Kidney (tissue), 14 donors: ENCODE data around the gene ADGRF5. TPM values are rescaled to one million over a fixed set of nuclear protein-coding genes. Genes with fewer than 3 reads are reported as not detected.

Experiments used
- DNase-seq, 5 donors: peaks; one replicate each; pipeline ENCODE4 v3.0.0-alpha.2; 2013 to 2020
- FAIRE-seq: peaks from 2 replicates; lab custom pipeline; 2012; peaks lifted over from hg19 to GRCh38; lab: Jason Lieb, UNC
- H3K27ac ChIP-seq, 2 donors: one replicate each; pipeline ENCODE4 v1.7.0; 2013; ENCODE audit warnings: low read depth in 2 of 2, low read length in 2 of 2, inconsistent platforms in 1 of 2
- H3K27me3 ChIP-seq: one replicate; pipeline ENCODE4 v1.7.1; 2013; ENCODE audit warnings: low read length, inconsistent platforms; ENCODE audit not compliant: control insufficient read depth, insufficient read depth
- H3K36me3 ChIP-seq, 3 donors: one replicate each; pipeline versions ENCODE4 v1.7.0 to v1.7.1; 2013; ENCODE audit warnings: low read length in 3 of 3, control low read depth in 1 of 3, inconsistent platforms in 1 of 3; ENCODE audit not compliant: insufficient read depth in 3 of 3, control insufficient read depth in 2 of 3
- H3K4me1 ChIP-seq, 3 donors: one replicate each; pipeline versions ENCODE4 v1.7.0 to v1.7.1; 2013; ENCODE audit warnings: low read length in 3 of 3, inconsistent platforms in 1 of 3, low read depth in 1 of 3; ENCODE audit not compliant: control insufficient read depth in 2 of 3, insufficient read depth in 2 of 3
- H3K4me3 ChIP-seq, 3 donors: one replicate each; pipeline versions ENCODE4 v1.7.0 to v1.8.1; 2013; ENCODE audit warnings: low read length in 3 of 3, control low read depth in 1 of 3, inconsistent platforms in 1 of 3
- H3K9ac ChIP-seq, 3 donors: one replicate each; pipeline versions ENCODE4 v1.7.0 to v1.7.1; 2013; ENCODE audit warnings: low read length in 3 of 3, control low read depth in 1 of 3, inconsistent platforms in 1 of 3
- H3K9me3 ChIP-seq, 3 donors: one replicate each; pipeline versions ENCODE4 v1.7.0 to v1.7.1; 2013; ENCODE audit warnings: low read length in 3 of 3, control low read depth in 1 of 3, inconsistent platforms in 1 of 3; ENCODE audit not compliant: control insufficient read depth in 2 of 3, insufficient read depth in 1 of 3
- CTCF ChIP-seq: IDR thresholded peaks from 3 replicates; pipeline ENCODE4 v1.5.1; 2012; ENCODE audit warnings: mild to moderate bottlenecking, moderate library complexity, borderline replicate concordance; ENCODE audit not compliant: insufficient read depth; ENCODE audit errors: extremely low read depth
- intact Hi-C: fragments of 100-400 bp; cut with DNase I; formaldehyde crosslinking; loops from one replicate; pipeline ENCODE4 v1.11.1; 2022
- polyA plus RNA-seq: library from polyadenylated mRNA; stranded (reverse); fragments of 350-450 nt; fragmentation: Illumina TruSeq; extraction: RNeasy Lipid Tissue Mini Kit (QIAGEN cat#74804); gene quantifications from one replicate; pipeline ENCODE4 v1.2.3, GENCODE V29; 2014; ENCODE audit warnings: low read depth, low replicate concordance; ENCODE audit not compliant: insufficient read depth
- total RNA-seq: library from RNA; stranded (reverse); fragmentation: NEBNext Ultra II Directional; extraction: Animal tissue kit (Norgen Biotek cat#: 25700); gene quantifications from one replicate; pipeline ENCODE4 v1.2.1, GENCODE V29; 2021
- donor health status: control.
- donor health status: control.
- donor health status: control.
- donor health status: control.
- donor health status: control.
- donor health status: DM: yes; HTN: yes; CAD: no.
- donor health status: Normal renal cell carcinoma (clear cell type).

ADGRF5 gene
- total and polyA plus RNA-seq, 2 donors from 2014 or later: 44.1 to 51.7 TPM

- DNase-seq: no peak
Observed at GRCh38 chr6:46850792-46851191, 70.9 kb downstream of the ADGRF5 start.

GRCh38 chr6:46849361-46849690 lies 72.4 kb downstream of the ADGRF5 start:
- DNase-seq: peak in 2 of 5 donors; percentile 12 to 20
- no peak for TF ChIP-seq CTCF
- Histone ChIP-seq H3K4me1 (peaks cover 0 to 5% (median 0%) of the 10 kb centered on the region in 3 donors), H3K36me3 (no peaks in the 10 kb centered on the region), H3K9me3 (no peaks in the 10 kb centered on the region), H3K4me3 (no peak overlapping the region), H3K9ac (no peak overlapping the region), H3K27me3 (no peaks in the 10 kb centered on the region), H3K27ac (no peak overlapping the region)
- intact Hi-C loops: no loop called here
- no peak for FAIRE-seq

More at GRCh38 chr6:46850792-46851191, 70.9 kb downstream of the ADGRF5 start:
- Histone ChIP-seq H3K9ac (no peak overlapping the region), H3K36me3 (no peaks in the 10 kb centered on the region), H3K27me3 (no peaks in the 10 kb centered on the region), H3K9me3 (no peaks in the 10 kb centered on the region), H3K4me3 (no peak overlapping the region), H3K4me1 (peaks cover 0 to 5% (median 0%) of the 10 kb centered on the region in 3 donors), H3K27ac (no peak overlapping the region)
- no peak for FAIRE-seq
- intact Hi-C loops: no loop called here
- TF ChIP-seq CTCF: no peak

GRCh38 chr6:46848684-46849360 lies 72.9 kb downstream of the ADGRF5 start:
- DNase-seq (peak; percentile 90 to 95 (median 90)), FAIRE-seq (no peak)
- Histone ChIP-seq H3K4me3 (peak overlapping the region in 2 of 3 donors; percentile 36 to 47), H3K9me3 (no peaks in the 10 kb centered on the region), H3K27ac (no peak overlapping the region), H3K27me3 (no peaks in the 10 kb centered on the region), H3K9ac (peak overlapping the region in 2 of 3 donors; percentile 16 to 56), H3K36me3 (no peaks in the 10 kb centered on the region), H3K4me1 (peaks cover 0 to 5% (median 0%) of the 10 kb centered on the region in 3 donors)
- peak; percentile 98 for TF ChIP-seq CTCF
- intact Hi-C loops: no loop called here
